ENCODE measurements around the gene CELA3A. TPM values are rescaled to one million over a fixed set of nuclear protein-coding genes. Genes with fewer than 3 reads are reported as not detected.

Gene CELA3A
- total RNA-seq, 1 donor from 2014 or later = not detected

GRCh38 chr1:22053017-22053860, 51.8 kb downstream of the CELA3A start:
- Histone ChIP-seq H3K4me3 (peak overlapping the region; percentile 87), H3K27me3 (ENCODE audit: low read depth) (no peaks in the 10 kb centered on the region), H3K4me1 (peaks cover 70% of the 10 kb centered on the region), H3K9me3 (replicated peaks) (no peaks in the 10 kb centered on the region), H3K27ac (replicated peaks) (peak overlapping the region; percentile 99), H3K36me3 (peaks cover 6% of the 10 kb centered on the region)
- intact Hi-C loops (cut with micrococcal nuclease) = no loop called here
- DNase-seq = peak; percentile 68
- TF ChIP-seq, protein P1, sequence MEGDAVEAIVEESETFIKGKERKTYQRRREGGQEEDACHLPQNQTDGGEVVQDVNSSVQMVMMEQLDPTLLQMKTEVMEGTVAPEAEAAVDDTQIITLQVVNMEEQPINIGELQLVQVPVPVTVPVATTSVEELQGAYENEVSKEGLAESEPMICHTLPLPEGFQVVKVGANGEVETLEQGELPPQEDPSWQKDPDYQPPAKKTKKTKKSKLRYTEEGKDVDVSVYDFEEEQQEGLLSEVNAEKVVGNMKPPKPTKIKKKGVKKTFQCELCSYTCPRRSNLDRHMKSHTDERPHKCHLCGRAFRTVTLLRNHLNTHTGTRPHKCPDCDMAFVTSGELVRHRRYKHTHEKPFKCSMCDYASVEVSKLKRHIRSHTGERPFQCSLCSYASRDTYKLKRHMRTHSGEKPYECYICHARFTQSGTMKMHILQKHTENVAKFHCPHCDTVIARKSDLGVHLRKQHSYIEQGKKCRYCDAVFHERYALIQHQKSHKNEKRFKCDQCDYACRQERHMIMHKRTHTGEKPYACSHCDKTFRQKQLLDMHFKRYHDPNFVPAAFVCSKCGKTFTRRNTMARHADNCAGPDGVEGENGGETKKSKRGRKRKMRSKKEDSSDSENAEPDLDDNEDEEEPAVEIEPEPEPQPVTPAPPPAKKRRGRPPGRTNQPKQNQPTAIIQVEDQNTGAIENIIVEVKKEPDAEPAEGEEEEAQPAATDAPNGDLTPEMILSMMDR (IDR thresholded peaks at IDR 0.05; ENCODE audit: borderline replicate concordance) = peak; percentile 10

- H3K4me3 ChIP-seq = peak overlapping the region; percentile 87
- DNase-seq = no peak
- intact Hi-C loops (cut with micrococcal nuclease) = no loop called here
- TF ChIP-seq, protein P1 (IDR thresholded peaks at IDR 0.05; ENCODE audit: borderline replicate concordance) = no peak
- H3K36me3 ChIP-seq = peaks cover 7% of the 10 kb centered on the region
- no peaks in the 10 kb centered on the region for H3K27me3 ChIP-seq (ENCODE audit: low read depth)
- no peaks in the 10 kb centered on the region for H3K9me3 ChIP-seq (replicated peaks)
- peak overlapping the region; percentile 99 for H3K27ac ChIP-seq (replicated peaks)
- peaks cover 70% of the 10 kb centered on the region for H3K4me1 ChIP-seq
Observed at GRCh38 chr1:22053861-22054770, 52.7 kb downstream of the CELA3A start.

- peaks cover 7% of the 10 kb centered on the region for H3K36me3 ChIP-seq
- TF ChIP-seq, protein P1 (IDR thresholded peaks at IDR 0.05; ENCODE audit: borderline replicate concordance) = no peak
- intact Hi-C loops (cut with micrococcal nuclease) = no loop called here
- H3K27me3 ChIP-seq (ENCODE audit: low read depth) = no peaks in the 10 kb centered on the region
- peak overlapping the region; percentile 49 for H3K27ac ChIP-seq (replicated peaks)
- peaks cover 80% of the 10 kb centered on the region for H3K4me1 ChIP-seq
- no peaks in the 10 kb centered on the region for H3K9me3 ChIP-seq (replicated peaks)
- DNase-seq = no peak
- H3K4me3 ChIP-seq = peak overlapping the region; percentile 43
Observed at GRCh38 chr1:22055463-22055862, 54.0 kb downstream of the CELA3A start.

DNA sequence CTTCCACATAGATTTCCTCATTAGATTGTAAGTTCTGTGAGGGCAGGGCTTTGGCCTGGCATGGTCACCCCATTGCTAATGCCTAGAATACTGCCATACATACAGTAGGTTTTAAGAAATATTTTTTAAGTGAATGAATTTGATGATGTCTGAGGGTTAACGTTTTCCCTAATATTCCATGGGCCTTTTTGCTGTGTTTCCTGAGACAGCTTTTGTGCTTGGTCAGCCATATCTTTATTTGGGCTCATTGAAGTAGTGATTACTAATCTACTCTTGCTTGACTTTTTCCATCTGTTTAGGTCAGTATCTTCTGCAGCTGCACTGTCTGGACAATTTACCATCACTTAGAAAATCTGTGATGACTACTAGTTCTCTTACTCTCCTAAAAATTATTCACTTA, 54.6 kb downstream of the CELA3A start:
- Histone ChIP-seq H3K9me3 (replicated peaks) (no peaks in the 10 kb centered on the region), H3K36me3 (peaks cover 7% of the 10 kb centered on the region), H3K27ac (replicated peaks) (peak overlapping the region; percentile 49), H3K4me3 (peak overlapping the region; percentile 43), H3K27me3 (ENCODE audit: low read depth) (no peaks in the 10 kb centered on the region), H3K4me1 (peaks cover 85% of the 10 kb centered on the region)
- intact Hi-C loops (cut with micrococcal nuclease) = no loop called here
- TF ChIP-seq, protein P1 (IDR thresholded peaks at IDR 0.05; ENCODE audit: borderline replicate concordance) = no peak
- no peak for DNase-seq

DNA sequence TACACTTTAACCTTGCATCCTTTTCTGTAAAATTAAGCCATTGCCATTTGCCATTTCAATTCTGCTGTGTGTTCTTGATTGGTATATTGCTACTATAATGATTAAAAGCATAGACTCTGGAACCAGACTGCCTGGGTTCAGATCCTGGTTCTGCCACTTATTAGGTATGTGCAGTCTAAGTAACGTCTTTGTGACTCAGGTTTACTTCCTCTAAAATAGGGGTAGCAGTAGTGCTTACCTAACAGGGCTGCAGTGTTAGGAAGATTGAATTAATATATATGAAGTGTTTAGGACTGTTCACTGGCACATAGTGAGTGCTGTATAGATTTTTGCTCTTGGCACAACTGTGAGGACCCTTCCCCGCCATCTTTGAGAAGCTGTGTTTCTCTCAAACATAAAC, 55.5 kb downstream of the CELA3A start:
- H3K36me3 ChIP-seq = peaks cover 7% of the 10 kb centered on the region
- no peaks in the 10 kb centered on the region for H3K27me3 ChIP-seq (ENCODE audit: low read depth)
- TF ChIP-seq, protein P1 (IDR thresholded peaks at IDR 0.05; ENCODE audit: borderline replicate concordance) = no peak
- intact Hi-C loops (cut with micrococcal nuclease) = no loop called here
- no peak for DNase-seq
- H3K4me3 ChIP-seq = peak overlapping the region; percentile 43
- peaks cover 94% of the 10 kb centered on the region for H3K4me1 ChIP-seq
- H3K27ac ChIP-seq (replicated peaks) = peak overlapping the region; percentile 49
- no peaks in the 10 kb centered on the region for H3K9me3 ChIP-seq (replicated peaks)
